HG03060 (cell line): Measurements from ENCODE around the gene MAGI1.

Experiments used
- ATAC-seq: cut with Tn5 transposase; IDR thresholded peaks from one replicate; pipeline ENCODE4 v1.9.1; 2021; ENCODE audit warnings: low read depth, moderate number of reproducible peaks; ENCODE audit not compliant: unreplicated experiment

The MAGI1 gene

DNA sequence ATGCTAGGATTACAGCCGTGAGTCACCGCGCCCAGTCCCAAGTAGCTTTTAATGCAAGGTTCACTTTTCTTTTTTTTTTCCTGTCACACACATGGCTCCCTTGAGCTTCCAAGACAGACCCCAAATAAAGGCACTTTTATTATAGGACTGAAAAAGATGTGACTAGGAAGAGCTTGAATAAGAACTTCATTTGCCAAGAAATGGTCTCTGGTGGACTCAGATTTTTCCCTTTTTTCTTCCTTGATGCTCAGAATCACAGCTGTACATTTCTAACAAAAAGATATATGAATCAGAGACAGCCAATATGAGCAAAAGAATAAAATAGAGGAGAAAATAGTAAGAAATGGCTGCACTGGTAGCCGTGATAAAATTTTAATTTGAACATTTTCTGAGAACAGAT is 337.2 kb downstream of the MAGI1 start:
- ATAC-seq, result no peak

DNA sequence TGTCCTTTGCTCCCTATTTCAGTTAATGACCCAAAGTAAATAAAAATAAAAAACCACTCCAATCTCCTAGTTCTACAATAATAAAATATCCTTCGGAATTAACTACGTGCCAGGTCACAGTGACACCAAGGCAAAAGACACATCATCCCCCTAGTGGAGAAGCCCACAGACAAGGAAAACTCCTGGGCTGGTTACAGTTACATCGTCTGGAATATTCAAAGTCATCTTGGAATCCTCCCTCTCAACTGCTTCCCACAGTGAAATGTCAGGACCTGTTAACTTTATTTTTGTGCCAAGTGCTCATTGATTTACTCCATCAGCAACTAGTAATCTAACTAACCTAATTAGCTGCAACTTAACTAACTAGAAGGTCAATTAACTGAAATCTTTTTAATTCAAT is 349.3 kb downstream of the MAGI1 start:
- no peak for ATAC-seq

DNA sequence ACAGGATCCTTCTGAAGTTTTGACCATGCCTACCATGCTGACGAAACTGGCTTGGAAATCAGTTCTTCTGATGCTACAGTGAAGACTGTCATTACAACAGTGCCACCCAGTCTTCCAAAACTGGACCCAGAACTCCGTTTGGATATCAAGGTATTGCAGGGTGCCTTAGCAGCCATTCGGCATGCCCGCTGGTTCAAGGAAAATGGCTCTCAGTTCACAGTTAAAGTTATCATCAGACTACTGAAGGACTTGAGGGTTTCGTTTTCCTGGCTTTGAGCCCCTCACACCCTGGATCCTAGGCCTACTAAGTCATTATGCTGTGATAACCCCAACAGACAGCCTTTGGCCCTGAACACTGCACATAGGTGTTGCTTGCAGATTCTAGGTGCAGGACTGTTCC is 351.0 kb downstream of the MAGI1 start:
- ATAC-seq, result no peak

DNA sequence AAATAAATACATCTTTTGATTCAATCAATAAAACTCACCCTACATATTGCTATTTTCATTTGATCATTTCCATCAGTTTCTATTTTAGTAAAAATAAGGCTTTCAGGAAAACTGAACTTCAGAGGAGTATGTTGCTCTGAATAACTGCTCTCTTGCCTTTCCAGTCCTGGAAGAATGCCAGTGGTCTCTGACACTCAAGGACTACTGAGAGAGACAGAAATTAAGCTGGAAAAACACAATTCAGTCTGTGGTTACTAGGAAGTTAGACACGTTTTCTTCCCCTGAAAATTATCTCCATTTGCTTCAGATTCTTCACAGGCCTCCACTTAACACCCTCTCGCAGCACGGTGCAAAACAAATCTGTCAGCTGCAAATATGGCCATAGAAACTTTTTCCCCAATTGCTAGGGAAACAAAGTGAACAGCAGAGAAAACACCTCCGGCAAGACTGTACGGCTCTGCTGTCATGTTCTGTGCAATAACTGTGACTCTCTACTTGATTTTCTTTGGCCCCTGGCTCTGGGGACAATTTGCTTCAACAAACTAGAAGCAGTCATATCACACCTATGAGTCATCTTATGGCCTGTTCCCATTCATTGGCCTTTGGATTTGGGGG is 353.0 kb downstream of the MAGI1 start:
- no peak for ATAC-seq

DNA sequence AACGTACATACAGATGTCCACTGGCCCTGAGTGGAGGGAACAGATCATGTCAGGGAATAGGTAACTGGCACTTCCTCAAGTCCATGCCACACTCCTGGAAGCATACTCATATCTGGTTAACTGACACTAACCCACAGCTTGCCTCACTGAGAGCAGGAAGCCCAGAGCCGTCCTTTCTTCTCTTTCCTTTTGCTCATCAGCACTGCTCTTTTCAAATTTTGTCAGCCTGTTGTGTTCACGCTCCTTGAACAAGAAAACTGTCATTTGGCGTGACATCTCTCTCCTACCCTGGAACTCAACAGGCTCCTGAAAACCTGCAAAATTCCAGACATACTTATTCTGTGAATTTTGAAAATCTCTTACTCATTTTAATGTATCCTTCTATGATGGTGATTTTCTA is 360.2 kb downstream of the MAGI1 start:
- ATAC-seq, result no peak

DNA sequence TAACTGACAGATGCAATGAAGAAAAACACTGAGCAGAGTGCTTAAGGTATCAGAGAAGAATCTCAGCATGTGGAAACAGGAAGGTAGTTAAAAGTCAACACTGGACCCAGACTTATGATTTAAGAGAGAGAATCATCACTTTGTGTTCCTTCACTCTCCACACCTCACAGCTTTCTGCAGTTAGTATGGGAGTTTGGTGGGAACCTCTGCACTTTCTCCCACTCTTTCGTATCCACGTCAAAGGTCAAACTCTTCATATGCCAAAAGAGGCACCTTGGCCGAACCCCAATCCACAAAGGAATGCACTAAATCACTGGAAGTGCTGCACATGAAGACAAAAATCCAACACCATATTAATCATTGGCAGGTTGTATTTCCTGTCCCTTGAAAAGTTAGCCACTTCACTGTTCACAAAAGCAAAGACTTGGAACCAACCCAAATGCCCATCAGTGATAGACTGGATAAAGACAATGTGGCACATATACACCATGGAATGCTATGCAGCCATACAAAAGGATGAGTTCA is 361.2 kb downstream of the MAGI1 start:
- ATAC-seq, result no peak

DNA sequence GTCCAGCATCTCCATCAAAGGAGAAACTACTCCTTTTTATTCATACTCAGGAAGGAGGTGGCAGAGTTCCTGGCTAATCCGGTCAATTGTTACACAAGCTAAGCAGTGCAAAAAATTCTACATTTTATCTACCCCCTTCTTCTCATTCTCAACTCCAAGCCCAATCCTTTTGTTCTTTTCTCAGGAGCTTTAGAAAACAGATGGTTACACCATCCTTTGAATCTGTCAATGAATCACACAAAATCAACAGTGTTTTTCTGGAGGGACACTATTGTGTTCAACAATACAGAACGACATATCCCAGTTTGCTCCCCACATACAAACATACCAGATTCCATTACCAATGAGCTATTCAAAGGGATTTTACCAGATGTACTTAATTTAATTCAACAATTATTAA is 362.1 kb downstream of the MAGI1 start:
- ATAC-seq, result no peak

DNA sequence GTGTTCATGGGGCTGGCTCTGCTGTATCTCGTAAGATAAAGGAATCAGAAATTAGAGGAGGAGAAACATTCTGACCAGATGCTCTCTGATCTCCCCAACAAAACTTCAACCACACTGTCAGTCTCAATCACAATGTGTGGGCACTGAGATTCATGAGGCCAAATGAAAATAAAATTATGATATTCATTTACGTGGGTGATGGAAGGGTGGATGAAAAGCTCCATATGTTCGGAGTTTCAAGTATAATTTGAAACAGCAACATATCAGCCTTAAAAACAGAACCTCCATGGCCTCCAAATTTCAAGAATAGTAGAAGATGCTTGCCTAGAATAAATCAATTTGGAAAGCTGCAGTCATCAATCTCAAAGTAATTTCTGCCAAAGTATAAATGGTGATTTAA is 363.7 kb downstream of the MAGI1 start:
- no peak for ATAC-seq

DNA sequence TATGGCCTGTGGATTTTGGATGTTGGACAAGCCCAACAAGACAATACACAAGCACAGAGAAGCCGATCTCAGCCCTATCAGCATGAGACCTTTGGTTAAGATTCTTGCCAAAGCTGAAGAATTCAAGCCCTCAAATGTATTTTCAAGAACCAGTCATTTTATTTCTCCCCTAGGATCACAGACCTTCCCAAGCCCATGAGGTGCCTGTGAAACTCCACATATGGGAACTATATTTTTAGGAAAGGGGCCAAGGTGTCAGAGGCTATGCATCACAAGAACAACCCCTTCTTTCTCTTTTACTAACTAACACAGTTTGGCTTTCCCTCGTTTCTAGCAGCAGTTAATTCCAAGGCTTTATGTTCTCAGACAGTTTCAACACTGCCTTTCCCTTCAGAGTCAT is 364.5 kb downstream of the MAGI1 start:
- no peak for ATAC-seq

DNA sequence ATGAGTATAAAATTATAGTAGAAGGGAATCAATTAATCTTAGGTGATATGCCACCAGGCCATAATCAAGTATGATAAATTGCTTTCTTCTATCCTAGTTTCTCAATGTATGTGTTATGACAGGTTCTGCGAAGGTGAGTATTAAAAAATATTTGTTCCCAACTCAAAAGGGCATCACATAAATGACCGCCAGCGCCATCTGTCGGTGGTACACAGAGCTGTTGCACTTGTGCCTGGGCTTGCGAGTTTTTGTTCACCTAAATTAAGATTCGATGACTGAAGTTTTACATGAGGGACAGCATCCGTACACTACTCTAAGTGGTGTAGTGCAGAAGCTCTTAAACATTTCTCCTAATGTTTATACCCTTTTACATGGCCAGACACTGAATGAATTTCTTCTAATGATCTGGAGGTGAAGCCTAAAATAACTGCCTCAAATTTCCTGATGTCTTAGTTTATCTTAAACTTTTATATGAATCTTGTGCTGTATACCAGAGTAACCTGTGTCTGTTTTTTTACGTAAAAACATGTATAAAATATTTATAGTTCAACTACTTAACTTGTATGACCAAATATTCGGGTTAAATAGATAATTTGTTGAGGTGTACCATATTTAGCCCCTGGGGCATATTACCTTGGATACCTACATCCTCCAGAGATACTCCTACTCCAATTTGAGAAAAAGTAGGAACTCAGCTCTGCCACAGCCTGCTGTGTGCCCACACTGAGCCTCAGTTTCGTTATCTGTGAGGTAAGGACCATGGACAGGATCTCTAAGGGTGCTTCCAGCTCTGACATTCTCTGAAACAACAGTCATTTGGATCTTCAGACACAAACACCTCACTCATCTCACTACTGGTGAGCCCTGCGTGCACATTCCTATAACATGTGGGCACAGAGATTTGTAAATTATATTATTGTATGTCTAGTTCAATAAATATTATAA is 365.6 kb downstream of the MAGI1 start:
- ATAC-seq, result no peak

DNA sequence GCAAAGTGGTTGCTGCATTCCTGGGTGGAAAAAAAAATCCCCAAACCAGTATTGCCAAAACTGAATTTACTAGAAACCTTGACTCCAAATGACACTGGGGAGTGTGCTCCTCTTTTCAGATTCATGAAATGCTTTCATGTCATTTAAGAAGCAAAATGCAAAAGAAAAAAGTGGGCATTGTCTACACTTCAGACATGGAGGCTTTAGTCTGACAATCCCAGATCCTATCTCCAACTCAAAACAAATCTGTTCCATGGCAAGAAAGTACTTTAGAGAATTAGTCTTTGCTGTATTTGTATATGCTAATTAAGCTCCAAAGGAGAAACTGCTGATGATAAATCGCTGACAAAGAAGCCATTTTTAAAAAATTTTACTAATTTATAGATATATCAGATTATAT is 366.7 kb downstream of the MAGI1 start:
- ATAC-seq, result no peak

DNA sequence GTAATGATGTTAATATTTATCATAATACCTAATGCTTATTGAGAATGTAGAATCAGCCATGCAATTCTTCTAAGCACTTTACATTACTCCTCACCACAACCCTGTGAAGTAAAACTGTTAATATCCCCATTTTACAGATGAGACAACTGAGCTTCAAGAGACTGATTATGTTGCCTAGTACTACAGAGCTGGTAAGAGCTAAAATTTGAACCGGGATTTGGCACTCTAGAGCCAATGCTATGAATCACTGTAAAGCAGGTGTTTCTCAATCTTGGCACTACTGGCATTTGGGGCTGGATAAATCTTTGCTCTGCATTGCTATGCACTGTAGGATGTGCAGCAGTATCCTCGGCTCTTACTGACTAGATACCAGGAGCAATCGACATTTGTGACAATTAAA is 367.7 kb downstream of the MAGI1 start:
- no peak for ATAC-seq

DNA sequence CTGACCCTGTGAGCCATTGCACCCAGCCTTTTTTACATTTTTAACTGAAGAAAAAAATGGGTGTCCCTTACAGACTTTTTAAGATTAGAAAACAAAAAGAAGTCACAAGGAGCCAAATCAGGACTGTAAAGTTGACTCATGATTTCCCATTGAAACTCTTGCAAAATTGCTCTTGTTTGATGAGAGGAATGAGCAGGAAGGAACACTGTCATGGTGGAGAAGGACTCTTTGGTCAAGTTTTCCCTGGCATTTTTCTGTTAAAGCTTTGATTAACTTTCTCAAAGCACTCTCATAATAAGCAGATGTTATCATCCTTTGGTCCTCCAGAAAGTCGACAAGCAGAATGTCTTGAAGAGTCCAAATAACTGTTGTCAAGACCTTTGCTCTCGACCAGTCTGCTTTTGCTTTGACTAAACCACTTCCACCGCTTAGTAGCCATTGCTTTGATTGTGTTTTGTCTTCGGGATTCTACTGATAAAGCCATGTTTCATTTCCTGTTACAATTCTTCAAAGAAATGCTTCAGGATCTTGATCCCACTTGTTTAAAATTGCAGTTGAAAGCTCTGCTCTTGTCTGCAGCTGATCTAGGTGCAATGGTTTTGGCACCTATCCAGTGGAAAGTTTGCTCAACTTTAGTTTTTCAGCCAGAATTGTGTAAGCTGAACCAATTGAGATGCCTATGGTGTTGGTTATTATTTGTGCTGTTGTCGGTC is 369.4 kb downstream of the MAGI1 start:
- ATAC-seq, result no peak

DNA sequence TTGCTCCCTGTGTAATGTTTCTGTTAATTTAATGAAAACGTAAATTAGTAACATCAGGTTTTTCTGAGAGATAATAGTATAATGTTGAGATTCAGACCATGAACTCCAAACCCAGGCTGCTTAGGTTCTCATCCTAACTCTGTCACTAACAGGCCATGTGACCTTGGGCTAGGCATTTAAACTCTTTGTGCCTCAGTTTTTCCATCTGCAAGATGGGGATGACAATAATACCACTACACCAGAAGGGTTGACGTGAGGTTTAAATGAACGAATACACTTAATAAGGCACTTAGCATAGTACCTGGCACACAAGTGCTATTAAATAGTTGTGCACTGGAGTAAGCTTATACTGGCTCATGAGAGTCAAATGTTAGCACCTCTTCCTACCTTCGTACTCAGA is 370.8 kb downstream of the MAGI1 start:
- ATAC-seq, result no peak

DNA sequence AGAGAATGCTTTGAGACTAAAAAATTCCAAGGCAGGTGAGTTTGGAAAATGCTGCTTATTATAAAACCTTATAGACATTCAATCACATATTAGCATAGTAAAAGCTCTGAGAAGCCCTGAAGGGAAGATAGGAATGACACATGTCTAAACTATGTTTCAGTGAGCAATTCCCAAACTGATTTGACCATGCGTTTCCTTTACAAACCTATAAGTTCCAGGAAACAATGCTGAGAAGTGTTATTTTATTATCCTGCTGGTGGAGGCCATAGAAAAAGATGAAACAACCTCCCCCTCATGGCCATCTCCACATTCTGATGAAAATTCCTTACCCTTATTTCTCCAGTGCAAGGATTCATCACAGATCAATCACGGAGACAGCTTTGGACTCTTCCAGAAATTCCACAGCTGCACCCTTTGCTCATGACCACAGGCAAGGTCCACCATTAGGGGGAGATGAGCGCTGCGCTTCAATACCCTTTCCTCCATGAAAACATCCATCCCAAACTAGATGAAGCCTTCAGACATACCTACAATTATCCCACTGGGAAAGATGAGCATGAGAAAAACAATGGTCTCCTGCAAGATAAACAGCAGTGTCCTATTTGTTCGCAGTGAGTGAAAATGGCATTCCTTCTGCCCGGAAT is 372.1 kb downstream of the MAGI1 start:
- no peak for ATAC-seq

DNA sequence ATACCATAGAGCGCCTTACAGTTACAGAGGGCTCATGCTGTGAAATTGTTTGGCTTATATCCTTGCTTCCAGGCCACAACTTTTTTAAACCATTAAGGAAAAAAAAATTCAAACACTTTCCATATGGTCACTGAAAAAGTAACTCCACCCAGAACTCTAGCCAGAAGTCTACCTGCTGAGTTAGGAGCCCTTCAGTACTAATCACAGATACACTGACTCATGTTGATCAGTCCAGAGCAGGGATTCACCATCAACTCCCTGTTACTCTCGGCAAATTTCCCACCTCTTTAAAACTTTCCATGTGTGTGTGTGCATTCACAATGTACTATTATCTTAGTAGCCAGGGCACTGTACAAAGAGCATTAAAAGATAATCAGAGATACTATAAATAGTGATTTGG is 372.8 kb downstream of the MAGI1 start:
- ATAC-seq, result no peak

DNA sequence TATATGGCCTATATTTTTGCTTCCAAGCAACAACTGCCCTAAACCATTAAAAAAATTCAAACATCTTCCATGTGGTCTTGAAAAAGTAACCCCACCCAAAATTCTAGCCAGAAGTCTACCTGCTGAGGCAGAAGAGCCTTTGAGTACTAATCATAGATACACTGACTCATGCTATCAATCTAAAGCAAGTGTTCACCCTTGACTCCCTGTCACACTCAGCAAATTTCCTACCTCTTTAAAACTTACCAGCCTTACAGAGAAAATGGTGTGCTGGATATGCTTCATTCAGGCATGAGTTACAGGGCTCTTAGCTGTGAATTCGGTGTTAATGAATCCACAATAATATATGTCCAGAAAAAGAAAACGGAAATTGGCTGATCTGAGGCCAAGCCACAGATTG is 373.8 kb downstream of the MAGI1 start:
- no peak for ATAC-seq

DNA sequence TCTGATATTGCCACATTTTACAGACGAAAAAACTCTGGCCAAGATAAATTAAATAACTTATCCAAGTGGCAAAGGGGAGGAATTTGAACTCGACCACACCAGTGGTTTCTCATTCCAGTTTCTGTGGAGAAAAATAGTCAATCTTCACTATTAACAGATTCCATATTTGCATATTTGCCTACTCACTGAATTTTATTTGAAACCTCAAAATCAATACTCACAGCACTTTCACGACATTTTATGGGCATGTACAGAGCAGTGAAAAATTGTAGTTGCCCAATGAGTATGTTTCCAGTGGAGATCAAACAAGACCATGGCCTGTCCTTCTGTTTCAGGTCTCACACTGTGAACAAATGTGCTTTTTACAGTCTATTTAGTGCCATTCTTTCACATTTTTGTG is 374.3 kb downstream of the MAGI1 start:
- no peak for ATAC-seq

DNA sequence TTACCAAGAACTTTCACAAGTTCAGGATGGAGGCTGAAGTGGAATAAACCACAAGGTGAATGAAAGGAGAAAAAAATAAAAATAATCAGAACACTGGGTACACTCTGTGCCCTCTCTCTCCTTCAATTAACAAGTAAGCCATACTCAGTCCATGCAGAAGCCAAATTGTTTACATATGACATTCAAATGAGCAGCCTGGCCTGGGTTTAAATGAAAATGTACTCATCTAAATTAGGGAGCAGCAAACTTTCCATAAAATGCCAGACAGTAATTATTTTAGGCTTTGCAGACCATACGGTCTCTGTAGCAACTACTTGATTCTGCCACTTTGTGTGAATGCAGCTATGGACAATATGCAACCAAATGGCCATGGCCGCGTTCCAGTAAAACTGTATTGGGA is 376.6 kb downstream of the MAGI1 start:
- no peak for ATAC-seq

DNA sequence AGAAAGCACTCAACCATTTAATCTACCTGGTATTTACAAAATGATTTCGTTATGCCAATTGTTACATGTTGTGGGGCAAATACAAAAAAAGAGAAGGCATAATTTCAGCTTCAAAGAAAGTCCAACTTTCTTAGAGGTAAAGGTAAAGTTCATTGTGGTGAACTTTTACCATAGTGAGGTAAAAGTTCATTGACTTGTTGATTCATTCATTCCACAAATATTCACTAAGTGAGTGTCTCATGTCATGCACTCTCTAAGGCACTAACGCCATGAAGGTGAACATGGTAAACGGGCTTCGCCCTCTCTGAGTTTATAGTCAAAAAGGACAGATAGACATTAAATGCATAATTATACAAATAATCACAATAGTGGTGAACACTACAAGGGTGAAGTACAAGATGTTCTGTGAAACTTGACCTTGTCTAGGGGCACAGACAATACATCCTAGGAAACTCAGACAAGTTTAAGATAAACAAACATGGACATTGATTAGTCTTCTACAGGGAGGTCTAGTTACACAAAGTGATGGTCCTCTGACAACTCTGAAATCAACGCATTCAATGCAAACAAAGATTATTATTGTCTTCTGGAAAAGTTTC is 378.6 kb downstream of the MAGI1 start:
- no peak for ATAC-seq
